ENCODE measurements around the gene HSPB8.

DNA sequence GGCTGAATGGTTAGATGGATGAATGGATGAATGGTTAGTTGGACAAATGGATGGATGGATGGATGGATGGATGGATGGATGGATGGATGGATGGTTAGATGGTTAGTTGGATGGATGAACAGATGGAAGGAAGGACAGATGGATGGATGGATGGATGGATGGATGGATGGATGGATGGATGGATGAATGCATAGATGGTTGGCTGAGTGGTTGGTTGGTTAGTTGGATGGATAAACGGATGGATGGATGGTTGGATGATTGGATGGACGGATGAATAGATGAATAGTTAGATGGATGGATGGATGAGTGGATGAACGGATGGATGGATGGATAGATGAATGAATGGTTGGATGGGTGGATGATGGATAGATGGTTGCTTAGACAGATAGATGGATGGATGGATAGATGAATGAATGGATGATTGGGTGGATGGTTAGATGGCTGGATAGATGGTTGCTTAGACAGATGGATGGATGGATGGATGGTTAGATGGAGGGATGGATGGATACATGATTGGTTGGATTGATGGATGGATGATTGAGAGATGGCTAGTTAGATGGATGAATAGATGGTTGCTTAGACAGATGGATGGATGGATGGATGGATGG lies 48.8 kb upstream of the HSPB8 start:
- TF ChIP-seq, protein P1, sequence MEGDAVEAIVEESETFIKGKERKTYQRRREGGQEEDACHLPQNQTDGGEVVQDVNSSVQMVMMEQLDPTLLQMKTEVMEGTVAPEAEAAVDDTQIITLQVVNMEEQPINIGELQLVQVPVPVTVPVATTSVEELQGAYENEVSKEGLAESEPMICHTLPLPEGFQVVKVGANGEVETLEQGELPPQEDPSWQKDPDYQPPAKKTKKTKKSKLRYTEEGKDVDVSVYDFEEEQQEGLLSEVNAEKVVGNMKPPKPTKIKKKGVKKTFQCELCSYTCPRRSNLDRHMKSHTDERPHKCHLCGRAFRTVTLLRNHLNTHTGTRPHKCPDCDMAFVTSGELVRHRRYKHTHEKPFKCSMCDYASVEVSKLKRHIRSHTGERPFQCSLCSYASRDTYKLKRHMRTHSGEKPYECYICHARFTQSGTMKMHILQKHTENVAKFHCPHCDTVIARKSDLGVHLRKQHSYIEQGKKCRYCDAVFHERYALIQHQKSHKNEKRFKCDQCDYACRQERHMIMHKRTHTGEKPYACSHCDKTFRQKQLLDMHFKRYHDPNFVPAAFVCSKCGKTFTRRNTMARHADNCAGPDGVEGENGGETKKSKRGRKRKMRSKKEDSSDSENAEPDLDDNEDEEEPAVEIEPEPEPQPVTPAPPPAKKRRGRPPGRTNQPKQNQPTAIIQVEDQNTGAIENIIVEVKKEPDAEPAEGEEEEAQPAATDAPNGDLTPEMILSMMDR (IDR thresholded peaks at IDR 0.05): no peak
- no peak for TF ChIP-seq POLR2A (IDR thresholded peaks at IDR 0.05)

All from right lobe of liver (tissue), 4 donors.